Measurements from ENCODE around the gene NOS1. TPM values are rescaled to one million over a fixed set of nuclear protein-coding genes. Genes with fewer than 3 reads are reported as not detected.
A peak's percentile ranks its signal among the peaks of the same experiment; 100 is the strongest.

NOS1 gene
- total RNA-seq, 1 experiment from 2014 or later = 2.3 TPM

DNA sequence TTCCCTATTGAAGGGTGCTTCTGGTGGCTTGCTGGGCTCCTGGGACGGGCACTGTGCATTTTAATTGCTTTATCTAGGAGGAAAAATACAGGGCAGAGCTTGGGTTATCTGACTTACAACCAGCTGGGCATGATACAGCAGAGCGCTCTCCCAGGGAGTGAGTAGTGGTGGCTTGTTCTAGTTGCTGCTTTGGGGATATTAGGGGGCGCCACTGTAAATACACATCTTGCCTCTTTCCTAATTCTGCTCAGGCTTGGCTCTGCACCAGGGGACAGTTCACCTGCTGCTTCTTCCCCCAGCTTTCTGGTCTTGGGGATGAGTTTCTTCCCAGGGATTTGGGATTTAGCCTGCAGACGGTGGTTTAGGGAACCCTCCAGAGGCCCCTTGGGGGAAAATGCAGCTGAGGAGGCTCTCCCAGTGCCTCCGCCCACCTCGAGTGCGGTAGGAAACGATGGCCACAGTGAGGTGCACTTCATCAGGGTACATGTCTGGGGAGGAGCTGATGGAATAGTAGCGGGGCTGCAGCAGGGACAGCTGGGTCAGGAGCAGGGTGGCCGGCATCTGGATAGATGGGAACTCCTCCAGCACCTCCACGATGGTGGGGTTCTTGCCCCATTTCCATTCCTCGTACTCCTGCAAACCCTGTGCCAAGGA lies 134.3 kb downstream of the NOS1 start:
- Mint-ChIP-seq H3K4me1 (peaks cover 5 to 14% of the 10 kb centered on the region in 2 experiments; a peak in 3 of 4 replicates), H3K36me3 (ENCODE audit: insufficient read depth in 1 of 3, low read depth in 3 of 3) (no peaks in the 10 kb centered on the region; a peak in 1 of 7 replicates), H3K4me3 (no peak overlapping the region), H3K9me3 (no peaks in the 10 kb centered on the region; a peak in 1 of 5 replicates), H3K27ac (no peak overlapping the region; a peak in 1 of 7 replicates), H3K27me3 (ENCODE audit: low read depth) (peaks cover 2% of the 10 kb centered on the region)
- Histone ChIP-seq H2AK5ac (ENCODE audit: insufficient read length, low read length) (no peak overlapping the region), H3K56ac (ENCODE audit: insufficient read length, low read depth, low read length) (no peak overlapping the region), H3K23ac (ENCODE audit: insufficient read length, low read depth, low read length) (no peak overlapping the region), H2BK12ac (ENCODE audit: insufficient read length, low read depth, low read length) (no peak overlapping the region), H3K27me3 (ENCODE audit: insufficient read depth, low read length) (no peaks in the 10 kb centered on the region), H3K79me1 (ENCODE audit: insufficient read depth, low read depth, low read length, poor library complexity, severe bottlenecking) (no peaks in the 10 kb centered on the region), H3K23me2 (ENCODE audit: insufficient read length, low read depth, low read length, poor library complexity, severe bottlenecking) (no peaks in the 10 kb centered on the region), H2BK5ac (ENCODE audit: insufficient read length, low read length) (no peak overlapping the region), H2BK15ac (ENCODE audit: low read depth, low read length) (no peak overlapping the region), H2BK20ac (ENCODE audit: low read depth, low read length, poor library complexity, severe bottlenecking) (no peak overlapping the region), H3K9ac (ENCODE audit: extremely low read depth, insufficient read length, low read length) (no peak overlapping the region), H3T11ph (ENCODE audit: low read length) (no peak overlapping the region), H3K9me3 (ENCODE audit: control insufficient read depth, low read depth, low read length) (no peaks in the 10 kb centered on the region), H3K18ac (ENCODE audit: insufficient read length, low read depth, low read length) (no peak overlapping the region), H3K4me1 (ENCODE audit: insufficient read depth, low read length) (no peaks in the 10 kb centered on the region), H3K14ac (ENCODE audit: insufficient read depth, low read length) (no peak overlapping the region), H4K8ac (replicated peaks; ENCODE audit: insufficient read length, low read depth, low read length) (no peak overlapping the region), H4K91ac (ENCODE audit: insufficient read length, low read depth, low read length) (no peak overlapping the region), H2AFZ (ENCODE audit: low read length) (no peak overlapping the region), H3K27ac (ENCODE audit: insufficient read length, low read depth, low read length) (no peak overlapping the region), H2BK120ac (ENCODE audit: low read depth, low read length, poor library complexity, severe bottlenecking) (no peak overlapping the region), H4K20me1 (ENCODE audit: control insufficient read depth, insufficient read depth, insufficient read length) (no peaks in the 10 kb centered on the region), H4K5ac (ENCODE audit: insufficient read length, low read depth, low read length) (no peak overlapping the region), H3K79me2 (ENCODE audit: insufficient read depth, low read length) (no peaks in the 10 kb centered on the region), H3K4me2 (ENCODE audit: insufficient read depth, insufficient read length, low read length) (no peak overlapping the region), H3K4ac (ENCODE audit: low read depth, low read length) (no peak overlapping the region)
- WGBS (ENCODE audit: extremely low coverage, insufficient read length, low lambda C conversion rate) = no CpG with 5 or more reads among the region's 12 CpGs
- TF ChIP-seq, protein P1, sequence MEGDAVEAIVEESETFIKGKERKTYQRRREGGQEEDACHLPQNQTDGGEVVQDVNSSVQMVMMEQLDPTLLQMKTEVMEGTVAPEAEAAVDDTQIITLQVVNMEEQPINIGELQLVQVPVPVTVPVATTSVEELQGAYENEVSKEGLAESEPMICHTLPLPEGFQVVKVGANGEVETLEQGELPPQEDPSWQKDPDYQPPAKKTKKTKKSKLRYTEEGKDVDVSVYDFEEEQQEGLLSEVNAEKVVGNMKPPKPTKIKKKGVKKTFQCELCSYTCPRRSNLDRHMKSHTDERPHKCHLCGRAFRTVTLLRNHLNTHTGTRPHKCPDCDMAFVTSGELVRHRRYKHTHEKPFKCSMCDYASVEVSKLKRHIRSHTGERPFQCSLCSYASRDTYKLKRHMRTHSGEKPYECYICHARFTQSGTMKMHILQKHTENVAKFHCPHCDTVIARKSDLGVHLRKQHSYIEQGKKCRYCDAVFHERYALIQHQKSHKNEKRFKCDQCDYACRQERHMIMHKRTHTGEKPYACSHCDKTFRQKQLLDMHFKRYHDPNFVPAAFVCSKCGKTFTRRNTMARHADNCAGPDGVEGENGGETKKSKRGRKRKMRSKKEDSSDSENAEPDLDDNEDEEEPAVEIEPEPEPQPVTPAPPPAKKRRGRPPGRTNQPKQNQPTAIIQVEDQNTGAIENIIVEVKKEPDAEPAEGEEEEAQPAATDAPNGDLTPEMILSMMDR (conservative IDR thresholded peaks at IDR 0.05) = peak; percentile 39; the same call in 2 of the 3 replicates
- peak; percentile 63 for DNase-seq
